KG1 (cell line): ENCODE results near the gene ZNF608.

Experiments used
- DNase-seq: peaks from one replicate; lab custom pipeline; 2025; lab: John Stamatoyannopoulos, UW

ZNF608 gene

GRCh38 chr5:124745928-124746915 lies at the start of gene ZNF608:
TSS of gene ZNF608 (minus strand) at chr5:124746639. CDS start at chr5:124744989, 1,650 bp downstream.
- DNase-seq: no peak

- no peak for DNase-seq
Measured at GRCh38 chr5:124795829-124796228, 49.4 kb upstream of the ZNF608 start.

GRCh38 chr5:124790895-124791732 lies 44.7 kb upstream of the ZNF608 start:
- no peak for DNase-seq

- no peak for DNase-seq
Measured at GRCh38 chr5:124790301-124790894, 44.0 kb upstream of the ZNF608 start.

- DNase-seq: no peak
Measured at GRCh38 chr5:124789104-124789605, 42.7 kb upstream of the ZNF608 start.

- DNase-seq: no peak
Measured at GRCh38 chr5:124783794-124784193, 37.4 kb upstream of the ZNF608 start.

GRCh38 chr5:124783285-124783684 lies 36.8 kb upstream of the ZNF608 start:
- DNase-seq: no peak

- no peak for DNase-seq
Measured at GRCh38 chr5:124782262-124782661, 35.8 kb upstream of the ZNF608 start.

- no peak for DNase-seq
Measured at GRCh38 chr5:124780011-124780410, 33.6 kb upstream of the ZNF608 start.

- DNase-seq: no peak
Measured at GRCh38 chr5:124773315-124774311, 27.2 kb upstream of the ZNF608 start.

- no peak for DNase-seq
Measured at GRCh38 chr5:124772457-124773200, 26.2 kb upstream of the ZNF608 start.

GRCh38 chr5:124771761-124772160 lies 25.3 kb upstream of the ZNF608 start:
- no peak for DNase-seq

- no peak for DNase-seq
Measured at GRCh38 chr5:124764992-124765611, 18.7 kb upstream of the ZNF608 start.

GRCh38 chr5:124764585-124764984 lies 18.1 kb upstream of the ZNF608 start:
- DNase-seq: no peak

- DNase-seq: no peak
Measured at GRCh38 chr5:124761010-124761409, 14.6 kb upstream of the ZNF608 start.

- DNase-seq: no peak
Measured at GRCh38 chr5:124760608-124761007, 14.2 kb upstream of the ZNF608 start.

GRCh38 chr5:124755565-124755964 lies 9.1 kb upstream of the ZNF608 start:
- no peak for DNase-seq

- no peak for DNase-seq
Measured at GRCh38 chr5:124755041-124755440, 8.6 kb upstream of the ZNF608 start.

GRCh38 chr5:124754206-124754927 lies 7.9 kb upstream of the ZNF608 start:
- no peak for DNase-seq
